Activated CD8-positive, alpha-beta T cell treated with anti-CD3 and anti-CD28 coated beads, Interleukin-2, amount 10 ng/mL, durations not matched to agents 7 days and 5 days (primary cell): Measurements from ENCODE around the gene TKFC. TPM values are rescaled to one million over a fixed set of nuclear protein-coding genes. Genes with fewer than 3 reads are reported as not detected.

Experiments
- ATAC-seq: fragments of 150-1000 bp; cut with Tn5 transposase; one replicate; pipeline ENCODE4 v1.10.0; 2021; ENCODE audit warnings: moderate library complexity
- CTCF ChIA-PET: fragments of 350-600 bp; sonication (Branson Sonifier 250); formaldehyde crosslinking; loops from one replicate; lab custom pipeline; 2021; ENCODE audit warnings: antibody characterized with exemption; lab: Charles Lee
- POLR2A ChIA-PET: fragments of 350-600 bp; sonication (Branson Sonifier 250); formaldehyde crosslinking; loops from one replicate; lab custom pipeline; 2021; ENCODE audit warnings: antibody characterized with exemption; lab: Charles Lee
- DNase-seq: peaks from one replicate; pipeline ENCODE4 v3.0.0-alpha.2; 2020
- H3K27ac Mint-ChIP-seq: one replicate; pipeline ENCODE4 v1.8.0; 2021; ENCODE audit warnings: mild to moderate bottlenecking, mixed read lengths
- H3K27me3 Mint-ChIP-seq: one replicate; pipeline ENCODE4 v1.8.0; 2021; ENCODE audit warnings: low read depth, mixed read lengths
- H3K36me3 Mint-ChIP-seq: one replicate; pipeline ENCODE4 v1.8.0; 2021; ENCODE audit warnings: low read depth, mixed read lengths
- H3K4me1 Mint-ChIP-seq: one replicate; pipeline ENCODE4 v1.8.0; 2021; ENCODE audit warnings: low read depth, mixed read lengths
- H3K4me3 Mint-ChIP-seq: one replicate; pipeline ENCODE4 v1.8.0; 2021; ENCODE audit warnings: mild to moderate bottlenecking, mixed read lengths
- H3K9me3 Mint-ChIP-seq: one replicate; pipeline ENCODE4 v1.8.0; 2022; ENCODE audit warnings: mixed read lengths; ENCODE audit not compliant: insufficient read depth
- total RNA-seq, 2 experiments: library from RNA; stranded (reverse); gene quantifications; one replicate each; pipeline ENCODE4 v1.2.3, GENCODE V29; 2021

TKFC gene
- total RNA-seq, 2 experiments from 2014 or later = 24.1 to 26.4 TPM

GRCh38 chr11:61357233-61357893 lies 24.3 kb downstream of the TKFC start:
- ATAC-seq = no peak
- POLR2A ChIA-PET = interaction anchor here (0.6 to 1.1 kb wide), 2 partner anchors 21 to 726 kb away, joined by 4 read pairs; no protein-coding TSS in a partner anchor

DNA sequence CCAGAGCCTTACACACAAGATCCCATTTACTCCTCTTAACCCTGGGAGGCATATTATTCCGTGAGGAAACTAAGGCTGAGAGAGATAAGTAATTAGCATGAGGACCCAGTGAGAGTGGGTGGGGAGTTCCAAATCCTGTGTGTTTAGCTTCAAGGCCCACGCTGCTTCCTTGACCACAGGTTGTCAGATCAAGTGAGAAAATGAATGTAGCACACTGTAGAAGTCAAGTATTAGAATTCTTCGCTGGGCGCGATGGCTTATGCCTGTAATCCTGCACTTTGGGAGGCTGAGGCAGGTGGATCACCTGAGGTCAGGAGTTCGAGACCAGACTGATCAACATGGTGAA lies 24.8 kb downstream of the TKFC start:
- H3K4me3 Mint-ChIP-seq = no peak overlapping the region
- DNase-seq (no peak), ATAC-seq (no peak)
- CTCF ChIA-PET = interaction anchor here (1.4 to 4.3 kb wide), 3 partner anchors 23 to 36 kb away, joined by 4 to 39 read pairs (median 8); no protein-coding TSS in a partner anchor
- H3K9me3 Mint-ChIP-seq = no peaks in the 10 kb centered on the region
- POLR2A ChIA-PET = interaction anchor here (0.6 to 1.1 kb wide), 2 partner anchors 22 to 725 kb away, joined by 4 read pairs; no protein-coding TSS in a partner anchor
- H3K36me3 Mint-ChIP-seq = peaks cover 18% of the 10 kb centered on the region
- H3K27me3 Mint-ChIP-seq = no peaks in the 10 kb centered on the region
- H3K27ac Mint-ChIP-seq = no peak overlapping the region
- peaks cover 25% of the 10 kb centered on the region for H3K4me1 Mint-ChIP-seq

More at GRCh38 chr11:61357233-61357893, 24.3 kb downstream of the TKFC start:
- Mint-ChIP-seq H3K9me3 (no peaks in the 10 kb centered on the region), H3K4me1 (peaks cover 22% of the 10 kb centered on the region), H3K36me3 (peaks cover 17% of the 10 kb centered on the region), H3K27me3 (no peaks in the 10 kb centered on the region), H3K27ac (no peak overlapping the region), H3K4me3 (no peak overlapping the region)
- CTCF ChIA-PET = interaction anchor here (1.4 to 4.3 kb wide), 3 partner anchors 22 to 36 kb away, joined by 4 to 39 read pairs (median 8); no protein-coding TSS in a partner anchor
- DNase-seq = no peak

GRCh38 chr11:61358566-61358965 lies 25.5 kb downstream of the TKFC start:
- ATAC-seq = no peak
- DNase-seq = no peak
- Mint-ChIP-seq H3K27me3 (no peaks in the 10 kb centered on the region), H3K9me3 (no peaks in the 10 kb centered on the region), H3K27ac (no peak overlapping the region), H3K4me1 (peaks cover 32% of the 10 kb centered on the region), H3K4me3 (no peak overlapping the region), H3K36me3 (peaks cover 12% of the 10 kb centered on the region)
- ChIA-PET CTCF (interaction anchor here (1.9 to 4.3 kb wide), 2 partner anchors 23 to 27 kb away, joined by 8 to 39 read pairs; no protein-coding TSS in a partner anchor), POLR2A (interaction anchor here (0.7 kb wide), 1 partner anchor 25 kb away, joined by 3 read pairs; no protein-coding TSS in a partner anchor)

- peaks cover 21% of the 10 kb centered on the region for H3K36me3 Mint-ChIP-seq
- peak overlapping the region; percentile 12 for H3K27ac Mint-ChIP-seq
- no peak overlapping the region for H3K4me3 Mint-ChIP-seq
- DNase-seq (no peak), ATAC-seq (no peak)
- POLR2A ChIA-PET = interaction anchor here (1.2 kb wide), 1 partner anchor 28 kb away, joined by 3 read pairs; no protein-coding TSS in a partner anchor
- peaks cover 37% of the 10 kb centered on the region for H3K4me1 Mint-ChIP-seq
- CTCF ChIA-PET = interaction anchor here (0.7 to 5.0 kb wide), 4 partner anchors 23 to 76 kb away, joined by 3 to 105 read pairs (median 4); no protein-coding TSS in a partner anchor
- H3K9me3 Mint-ChIP-seq = no peaks in the 10 kb centered on the region
- H3K27me3 Mint-ChIP-seq = no peaks in the 10 kb centered on the region
These were observed 26.5 kb downstream of the TKFC start for GRCh38 chr11:61359516-61359915.

DNA sequence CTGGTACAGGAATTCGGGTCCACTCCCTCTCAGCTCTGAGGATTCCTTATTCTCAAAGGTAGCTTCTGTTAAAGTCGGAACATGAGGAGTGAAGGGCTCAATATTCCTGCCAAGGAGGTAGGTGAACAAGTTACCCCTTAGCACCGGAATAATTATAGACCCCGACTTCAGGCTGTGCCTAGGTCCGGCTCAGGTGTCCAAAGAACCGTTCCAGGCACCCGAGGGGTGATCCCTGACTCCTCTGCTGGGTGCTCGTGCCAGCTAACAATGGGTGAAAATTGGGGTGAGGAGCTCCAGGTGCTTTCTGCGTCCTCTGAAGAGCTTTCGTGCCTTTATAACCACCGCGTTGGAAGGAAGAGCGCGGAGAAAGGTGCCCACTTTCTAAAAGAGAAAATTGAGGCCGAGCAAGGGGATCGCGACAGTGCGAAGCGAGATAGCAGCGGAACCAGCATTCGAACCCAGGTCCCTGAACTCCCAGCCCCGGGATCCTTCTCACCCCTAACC lies 28.3 kb downstream of the TKFC start:
- ATAC-seq (no peak), DNase-seq (no peak)
- no peaks in the 10 kb centered on the region for H3K9me3 Mint-ChIP-seq
- peak overlapping the region; percentile 95 for H3K4me3 Mint-ChIP-seq
- peak overlapping the region; percentile 94 for H3K27ac Mint-ChIP-seq
- ChIA-PET CTCF (interaction anchor here (0.9 to 5.0 kb wide), 9 partner anchors 13 to 107 kb away, joined by 3 to 105 read pairs (median 9); partner anchors contain the start of genes DDB1, TKFC, TMEM216 and VWCE), POLR2A (interaction anchor here (1.0 to 5.5 kb wide), 10 partner anchors 13 to 68 kb away, joined by 3 to 72 read pairs (median 8); partner anchors contain the start of genes CPSF7, DDB1, SDHAF2 and TKFC)
- H3K4me1 Mint-ChIP-seq = peaks cover 37% of the 10 kb centered on the region
- peaks cover 28% of the 10 kb centered on the region for H3K36me3 Mint-ChIP-seq
- no peaks in the 10 kb centered on the region for H3K27me3 Mint-ChIP-seq

DNA sequence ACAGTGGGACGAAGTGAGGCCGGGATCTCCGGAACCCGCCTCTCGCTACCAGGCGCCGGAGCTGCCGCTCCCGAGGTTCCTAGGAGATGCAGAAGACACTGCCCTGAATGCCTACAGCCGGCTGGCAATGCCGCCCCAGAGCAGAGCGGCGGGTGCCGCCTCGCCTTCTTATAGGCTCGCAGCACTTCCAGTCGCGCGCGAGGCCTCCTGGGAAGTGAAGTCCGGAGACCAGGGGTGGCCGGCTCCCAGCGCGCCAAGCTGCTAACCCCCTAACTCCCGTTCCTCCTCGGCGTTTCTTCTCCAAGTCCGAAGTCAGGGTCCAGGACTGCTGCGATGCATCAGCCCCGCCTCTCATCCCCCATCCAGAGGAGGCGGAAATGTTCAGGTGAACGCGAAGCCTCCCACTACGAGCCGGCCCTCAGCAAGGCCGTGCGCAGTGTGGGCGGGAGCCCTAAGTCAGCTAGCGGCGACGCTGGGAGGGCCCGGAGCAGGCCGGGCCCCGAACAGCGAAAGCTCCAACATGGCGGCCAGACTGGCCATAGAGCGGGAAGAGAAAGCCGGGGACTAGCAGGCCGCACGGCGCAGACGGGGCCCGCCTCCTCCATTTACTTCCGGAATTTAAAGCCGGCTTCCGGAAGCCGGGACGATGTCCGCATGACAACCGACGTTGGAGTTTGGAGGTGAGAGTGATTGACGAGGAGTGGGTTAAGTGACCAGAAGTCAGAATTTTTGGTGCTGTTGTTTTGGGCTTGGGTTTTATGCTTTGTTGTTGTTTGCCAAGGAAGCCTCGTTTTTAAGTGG lies 28.9 kb downstream of the TKFC start, which contains the start of the genes CYB561A3 and TMEM138:
Gene CYB561A3, minus strand, starts transcription at position 142 of the 801 bp plus-strand sequence. CDS start 5,169 bp downstream, outside the sequence.
Gene TMEM138, plus strand, starts transcription at position 634 of the 801 bp plus-strand sequence. CDS start 2,017 bp downstream, outside the sequence.
- Mint-ChIP-seq H3K36me3 (peaks cover 35% of the 10 kb centered on the region), H3K27ac (peak within 1 kb of the TSS; percentile 94), H3K27me3 (no peaks in the 10 kb centered on the region), H3K4me3 (peak within 1 kb of the TSS; percentile 95), H3K9me3 (no peaks in the 10 kb centered on the region), H3K4me1 (peaks cover 37% of the 10 kb centered on the region)
- peak; percentile 97 for ATAC-seq
- peak; percentile 95 for DNase-seq
- POLR2A ChIA-PET = interaction anchor here (0.9 to 5.5 kb wide), 17 partner anchors 9 to 73 kb away, joined by 3 to 72 read pairs (median 6); partner anchors contain the start of genes CPSF7, DDB1, SDHAF2 and TKFC
- CTCF ChIA-PET = interaction anchor here (0.8 to 5.0 kb wide), 14 partner anchors 7 to 260 kb away, joined by 3 to 105 read pairs (median 8); partner anchors contain the start of genes CD5, DDB1, TKFC and TMEM216

- peak; percentile 60 for DNase-seq
- POLR2A ChIA-PET = interaction anchor here (0.8 to 5.5 kb wide), 14 partner anchors 8 to 73 kb away, joined by 3 to 72 read pairs (median 8); partner anchors contain the start of genes CPSF7, DDB1, SDHAF2 and TKFC
- Mint-ChIP-seq H3K27me3 (no peaks in the 10 kb centered on the region), H3K9me3 (no peaks in the 10 kb centered on the region), H3K4me3 (peak overlapping the region; percentile 95), H3K27ac (peak overlapping the region; percentile 94), H3K4me1 (peaks cover 37% of the 10 kb centered on the region), H3K36me3 (peaks cover 39% of the 10 kb centered on the region)
- ATAC-seq = peak; percentile 28
- CTCF ChIA-PET = interaction anchor here (0.7 to 5.0 kb wide), 15 partner anchors 8 to 260 kb away, joined by 3 to 105 read pairs (median 7); partner anchors contain the start of genes CD5, DDB1, TKFC and TMEM216
These were observed 29.5 kb downstream of the TKFC start for GRCh38 chr11:61362542-61362875.

DNA sequence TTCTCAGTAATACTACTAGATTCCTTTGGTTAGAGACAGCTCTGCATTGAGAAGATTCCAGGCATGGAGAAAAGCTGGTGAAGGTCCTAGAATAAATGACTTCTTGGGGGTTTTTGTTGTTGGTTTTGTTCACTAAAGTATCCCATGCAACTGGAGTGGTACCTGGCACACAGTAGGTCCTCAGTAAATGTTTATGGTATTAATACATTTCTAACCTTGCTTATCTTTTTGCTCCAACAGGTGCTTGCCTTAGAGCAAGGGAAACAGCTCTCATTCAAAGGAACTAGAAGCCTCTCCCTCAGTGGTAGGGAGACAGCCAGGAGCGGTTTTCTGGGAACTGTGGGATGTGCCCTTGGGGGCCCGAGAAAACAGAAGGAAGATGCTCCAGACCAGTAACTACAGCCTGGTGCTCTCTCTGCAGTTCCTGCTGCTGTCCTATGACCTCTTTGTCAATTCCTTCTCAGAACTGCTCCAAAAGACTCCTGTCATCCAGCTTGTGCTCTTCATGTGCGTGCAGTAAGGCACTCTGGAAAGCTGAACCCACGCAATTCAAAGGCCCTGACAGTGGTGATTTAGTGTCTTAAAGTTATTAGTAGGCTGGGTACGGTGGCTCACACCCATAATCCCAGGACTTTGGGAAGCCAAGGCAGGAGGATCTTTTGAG lies 31.1 kb downstream of the TKFC start:
- POLR2A ChIA-PET = interaction anchor here (1.2 to 5.5 kb wide), 3 partner anchors 16 to 65 kb away, joined by 3 to 72 read pairs (median 25); partner anchors contain the start of genes CPSF7, DDB1, SDHAF2 and TKFC
- Mint-ChIP-seq H3K27ac (no peak overlapping the region), H3K36me3 (peaks cover 50% of the 10 kb centered on the region), H3K9me3 (no peaks in the 10 kb centered on the region), H3K27me3 (no peaks in the 10 kb centered on the region), H3K4me3 (peak overlapping the region; percentile 95), H3K4me1 (peaks cover 37% of the 10 kb centered on the region)
- CTCF ChIA-PET = interaction anchor here (0.7 to 5.0 kb wide), 5 partner anchors 21 to 71 kb away, joined by 4 to 105 read pairs (median 19); partner anchors contain the start of gene TMEM216
- no peak for ATAC-seq
- no peak for DNase-seq

DNA sequence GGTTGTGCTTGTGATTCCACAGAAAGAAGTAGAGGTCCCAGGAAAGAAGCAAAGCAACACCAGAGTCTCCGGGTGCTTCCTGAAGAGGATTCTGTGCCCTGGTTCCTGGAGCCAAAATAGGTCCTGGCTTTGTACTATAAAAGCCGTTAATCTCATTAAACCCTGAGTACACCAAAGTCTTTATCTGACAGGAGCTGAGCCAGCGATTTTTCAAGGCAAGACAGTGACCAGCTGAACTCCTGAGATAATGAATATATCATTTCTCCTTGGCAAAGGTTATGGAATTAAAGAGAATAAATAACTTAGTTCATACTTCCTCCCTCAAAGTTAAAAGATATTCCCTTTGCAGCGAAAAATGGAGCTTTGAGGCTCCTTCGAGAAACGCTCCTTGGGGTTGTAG lies 34.4 kb downstream of the TKFC start:
- peaks cover 30% of the 10 kb centered on the region for H3K4me1 Mint-ChIP-seq
- H3K27me3 Mint-ChIP-seq = no peaks in the 10 kb centered on the region
- ChIA-PET POLR2A (interaction anchor here (1.0 to 1.4 kb wide), 2 partner anchors 18 to 31 kb away, joined by 3 to 5 read pairs; no protein-coding TSS in a partner anchor), CTCF (interaction anchor here (2.5 to 3.4 kb wide), 2 partner anchors 18 to 31 kb away, joined by 20 read pairs; no protein-coding TSS in a partner anchor)
- DNase-seq (no peak), ATAC-seq (no peak)
- H3K36me3 Mint-ChIP-seq = peaks cover 71% of the 10 kb centered on the region
- no peaks in the 10 kb centered on the region for H3K9me3 Mint-ChIP-seq
- H3K4me3 Mint-ChIP-seq = no peak overlapping the region
- no peak overlapping the region for H3K27ac Mint-ChIP-seq

- CTCF ChIA-PET = interaction anchor here (0.8 to 4.0 kb wide), 2 partner anchors 13 to 17 kb away, joined by 4 to 35 read pairs; no protein-coding TSS in a partner anchor
- H3K27me3 Mint-ChIP-seq = no peaks in the 10 kb centered on the region
- POLR2A ChIA-PET = interaction anchor here (1.0 kb wide), 1 partner anchor 33 kb away, joined by 3 read pairs; no protein-coding TSS in a partner anchor
- peaks cover 18% of the 10 kb centered on the region for H3K4me1 Mint-ChIP-seq
- H3K36me3 Mint-ChIP-seq = peaks cover 72% of the 10 kb centered on the region
- no peak overlapping the region for H3K4me3 Mint-ChIP-seq
- DNase-seq (no peak), ATAC-seq (no peak)
- no peak overlapping the region for H3K27ac Mint-ChIP-seq
- H3K9me3 Mint-ChIP-seq = peaks cover 4% of the 10 kb centered on the region
These were observed 35.6 kb downstream of the TKFC start for GRCh38 chr11:61368646-61369045.
